ENCODE data around the gene KIAA0232.

DNA sequence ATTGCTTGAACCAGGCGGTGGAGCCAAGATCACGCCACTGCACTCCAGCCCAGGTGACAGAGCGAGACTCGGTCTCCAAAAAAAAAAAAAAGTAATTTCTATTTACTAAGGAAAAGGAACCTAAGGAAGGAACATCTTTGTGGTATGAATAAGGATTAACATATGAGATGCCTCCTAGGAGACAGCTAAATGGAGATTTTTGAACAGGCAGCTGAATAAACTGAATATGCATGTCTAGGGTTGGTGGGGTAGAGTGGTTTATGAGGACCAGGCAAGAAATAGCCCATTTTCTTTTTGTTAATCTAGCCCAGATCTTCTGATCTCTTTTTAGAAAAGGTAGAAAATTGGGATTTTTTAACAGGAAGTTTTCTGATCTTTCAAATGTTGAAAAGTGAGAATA, 67.2 kb downstream of the KIAA0232 start:
- TF ChIP-seq POLR2A (IDR thresholded peaks at IDR 0.05) (no peak), CTCF (IDR thresholded peaks at IDR 0.05) (no peak)
